CD4-positive, alpha-beta T cell treated with Interleukin-10 for 1 hour (primary cell): ENCODE results near the gene GLB1L2.
A peak's percentile ranks its signal among the peaks of the same experiment; 100 is the strongest.

ENCODE experiments used
- DNase-seq: peaks from one replicate; pipeline ENCODE4 v3.0.0-alpha.2; 2020

Gene GLB1L2

DNA sequence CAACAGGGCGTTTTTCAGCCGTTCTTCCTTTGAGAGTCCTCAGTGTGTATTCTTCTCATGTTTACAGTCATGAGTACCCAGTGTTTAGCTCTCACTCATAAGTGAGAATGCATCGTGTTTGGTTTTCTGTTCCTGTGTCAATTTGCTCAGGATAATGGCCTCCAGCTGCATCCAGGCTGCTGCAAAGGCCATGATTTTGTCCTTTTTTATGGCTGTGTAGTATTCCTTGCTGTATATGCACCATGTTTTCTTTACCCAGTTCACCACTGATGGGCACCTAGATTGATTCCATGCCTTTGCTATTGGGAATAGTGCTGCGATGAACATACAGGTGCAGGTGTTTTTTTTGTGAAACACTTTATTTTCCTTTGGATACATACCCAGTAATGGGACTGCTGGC lies 56.8 kb downstream of the GLB1L2 start:
- DNase-seq, result no peak

- DNase-seq, result no peak
Observed at GRCh38 chr11:134389464-134390180, 57.8 kb downstream of the GLB1L2 start.

DNA sequence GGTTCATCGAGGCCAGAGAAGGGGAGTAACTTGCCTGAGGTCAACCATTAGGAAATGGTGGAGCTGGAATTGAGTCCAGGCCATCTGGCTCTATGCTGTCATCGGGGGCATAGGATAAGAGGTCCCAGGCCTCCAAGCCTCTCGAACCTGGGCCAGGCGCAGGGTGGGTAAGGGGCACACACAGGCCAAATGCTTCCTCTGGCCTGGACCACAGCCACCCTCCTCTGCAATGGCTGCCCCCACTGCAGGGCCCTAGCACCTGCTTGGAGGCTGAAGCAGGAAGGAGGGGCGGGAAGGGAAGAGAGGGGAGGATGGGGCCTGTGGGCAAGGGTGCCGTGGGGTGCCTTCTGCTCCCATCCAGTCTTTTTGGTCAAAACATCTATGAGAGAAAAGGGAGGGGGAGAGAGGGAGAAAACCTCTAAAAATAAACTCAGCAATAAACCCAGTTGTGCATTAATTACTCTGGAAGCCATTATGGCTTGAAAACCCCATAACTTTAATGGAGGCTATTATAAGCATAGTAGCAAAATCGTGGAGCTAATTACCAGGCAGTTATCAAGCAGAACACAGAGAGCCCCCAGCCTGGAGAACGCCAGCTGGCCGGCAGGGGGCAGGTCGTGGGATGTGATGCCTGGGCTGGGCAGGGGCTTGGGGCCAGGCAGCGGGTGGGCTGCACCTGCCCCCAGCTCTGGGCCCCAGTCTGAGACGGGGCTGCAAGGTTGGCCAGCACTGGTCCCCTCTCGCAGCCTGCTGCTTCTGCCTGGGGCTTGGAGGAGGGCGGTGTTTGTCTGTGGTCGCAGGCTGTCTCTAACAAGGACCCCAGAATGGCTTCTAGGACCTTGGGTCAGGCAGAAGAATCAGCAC lies 59.1 kb downstream of the GLB1L2 start:
- no peak for DNase-seq

DNA sequence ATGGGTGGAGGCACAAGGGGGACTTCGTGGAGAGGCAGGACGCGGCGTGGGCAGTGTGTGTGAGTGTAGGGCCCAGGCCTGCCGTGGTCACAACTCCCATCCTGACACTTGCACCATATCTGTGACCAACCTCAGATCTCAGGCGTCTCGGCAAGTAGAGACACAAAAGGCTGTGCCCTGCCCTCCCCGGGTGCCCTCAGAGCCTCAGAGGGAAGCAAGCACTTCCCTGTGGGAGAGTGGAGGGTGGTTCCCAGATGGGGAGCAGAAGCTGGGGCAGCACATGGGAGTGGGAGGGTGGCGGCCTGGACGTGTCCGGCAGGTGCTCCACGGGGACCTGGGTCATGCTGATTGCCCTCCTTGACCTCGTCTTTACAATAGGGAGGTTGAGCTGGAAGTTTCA lies 59.9 kb downstream of the GLB1L2 start:
- no peak for DNase-seq

DNA sequence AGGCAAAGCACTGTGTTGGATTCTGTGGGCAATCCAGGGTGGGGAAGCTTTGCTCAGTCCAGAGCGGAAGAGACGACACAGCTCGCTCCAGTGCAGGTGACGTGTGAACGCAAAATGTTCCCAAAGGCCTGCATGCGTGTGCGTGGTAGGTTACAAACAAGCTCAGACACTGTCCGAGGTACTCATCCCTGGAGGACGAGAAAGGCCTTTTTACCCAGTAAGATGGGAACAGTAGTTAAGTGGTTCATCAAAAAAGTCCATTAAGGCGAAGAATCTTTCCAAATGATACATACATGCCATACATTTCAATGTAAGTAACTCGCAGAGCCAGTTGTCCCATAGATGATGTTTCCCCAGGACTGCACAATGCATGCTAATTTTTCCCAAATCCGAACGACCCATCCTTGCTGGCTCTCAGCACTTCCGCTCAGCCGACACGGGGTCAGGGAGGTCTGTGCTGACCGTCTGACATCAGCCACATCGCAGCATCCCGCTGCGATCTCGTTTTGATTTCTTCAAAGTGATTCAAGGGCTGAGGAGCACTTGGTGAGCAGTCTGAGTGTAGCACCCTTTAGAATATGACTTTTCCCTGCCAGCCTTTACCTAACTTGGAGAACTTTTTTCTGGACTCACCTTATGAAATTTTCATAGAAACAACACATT lies 61.3 kb downstream of the GLB1L2 start:
- no peak for DNase-seq

DNA sequence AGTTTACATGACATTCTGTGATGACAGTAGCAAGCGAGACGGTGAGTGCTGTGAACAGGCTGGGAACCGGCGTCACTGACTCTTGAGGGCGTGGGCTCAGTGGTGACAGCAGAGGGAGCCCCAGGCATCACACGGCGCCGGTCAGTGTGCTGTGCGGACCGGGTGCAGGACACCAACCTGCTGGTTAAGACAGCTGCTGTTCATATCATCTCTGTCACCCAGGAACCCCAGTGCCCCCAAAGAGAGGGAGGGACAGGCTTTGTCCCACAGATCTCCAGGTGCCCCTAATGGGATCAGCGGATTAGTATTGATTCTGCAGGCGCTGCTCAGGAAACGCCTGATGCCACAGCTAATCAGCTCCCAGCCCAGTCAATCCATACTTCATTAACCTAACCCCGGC lies 61.9 kb downstream of the GLB1L2 start:
- DNase-seq, result no peak

DNA sequence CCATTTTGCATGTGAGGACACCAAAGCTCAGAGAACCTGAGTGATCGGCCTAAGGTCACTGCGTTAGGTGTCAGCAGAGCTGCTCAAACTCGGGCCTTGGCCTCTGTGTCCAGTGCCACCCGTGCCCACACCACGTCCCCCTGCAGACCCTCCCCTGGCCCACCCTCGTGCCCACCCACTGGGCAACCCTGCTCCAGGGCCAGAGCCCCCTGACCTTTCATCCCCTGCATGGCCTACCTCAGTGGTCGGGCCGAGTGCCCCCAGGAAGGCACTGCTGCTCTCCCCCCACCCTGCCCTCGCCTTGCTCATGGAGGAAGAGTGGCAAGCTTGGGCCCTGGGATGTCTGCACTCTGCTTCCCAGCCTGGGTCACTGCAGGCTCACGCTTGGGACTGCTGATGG lies 62.5 kb downstream of the GLB1L2 start:
- DNase-seq, result no peak

- no peak for DNase-seq
Observed at GRCh38 chr11:134395002-134395401, 63.2 kb downstream of the GLB1L2 start.

GRCh38 chr11:134397304-134398078 lies 65.7 kb downstream of the GLB1L2 start:
- DNase-seq, result no peak

DNA sequence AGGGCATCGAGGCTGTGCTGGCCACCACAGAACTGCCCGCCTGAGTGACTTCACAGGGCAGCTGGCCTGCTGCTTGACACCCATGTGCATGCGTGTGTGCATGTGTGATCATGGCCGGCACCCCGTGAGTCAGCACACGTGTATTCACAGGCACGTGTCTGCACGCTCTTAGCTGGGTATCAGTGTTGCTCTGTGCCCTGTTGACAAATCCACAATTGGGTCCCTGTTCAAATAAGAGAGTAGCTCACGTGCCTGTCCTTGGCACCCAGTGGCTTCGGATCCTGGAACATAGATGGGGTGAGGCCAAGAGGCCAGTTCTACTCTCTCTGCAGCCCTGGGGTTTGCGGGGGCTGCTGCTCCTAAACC lies 66.3 kb downstream of the GLB1L2 start:
- no peak for DNase-seq

GRCh38 chr11:134398644-134399292 lies 67.0 kb downstream of the GLB1L2 start:
- no peak for DNase-seq

DNA sequence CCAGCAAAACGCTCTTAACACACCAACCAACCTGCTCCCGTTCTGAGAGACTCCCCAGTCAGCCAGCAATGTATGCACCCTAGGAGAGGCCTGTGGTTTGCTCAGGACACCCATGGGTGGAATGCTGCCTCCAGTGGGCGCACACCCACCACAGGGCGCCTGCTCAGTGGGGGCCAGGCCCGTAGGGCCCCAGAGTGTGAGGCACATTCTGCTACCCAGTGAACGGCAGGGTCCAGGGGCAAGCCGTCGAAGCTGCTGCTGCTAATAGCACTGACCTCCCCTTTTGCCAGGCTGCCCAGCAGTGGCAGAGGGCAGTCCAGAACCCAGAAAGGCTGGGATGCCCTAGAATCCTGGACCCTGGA lies 67.5 kb downstream of the GLB1L2 start:
- no peak for DNase-seq

DNA sequence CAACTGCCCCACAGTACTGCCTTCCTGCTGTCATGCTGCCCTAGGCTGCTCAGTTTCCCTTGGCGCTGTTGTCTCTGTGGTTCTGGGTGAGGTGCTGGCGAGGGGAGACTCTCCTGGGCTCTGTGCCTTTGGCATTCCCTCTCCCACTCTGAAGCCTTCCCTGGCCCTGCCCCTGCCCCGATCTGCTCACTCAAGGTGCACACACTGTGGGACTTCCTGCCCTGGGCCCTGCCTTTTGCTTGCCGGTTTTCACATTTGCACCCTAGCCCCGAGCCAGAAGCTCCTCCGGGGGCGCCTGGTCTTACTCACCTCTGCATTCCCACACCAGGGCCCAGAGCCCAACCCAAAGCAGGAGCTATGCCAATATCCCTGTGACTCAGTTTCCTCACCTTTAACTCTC lies 68.2 kb downstream of the GLB1L2 start:
- no peak for DNase-seq

GRCh38 chr11:134401825-134402809 lies 70.3 kb downstream of the GLB1L2 start:
- DNase-seq, result peak; percentile 2

GRCh38 chr11:134402910-134403309 lies 71.1 kb downstream of the GLB1L2 start:
- no peak for DNase-seq

- no peak for DNase-seq
Observed at GRCh38 chr11:134404575-134405341, 73.0 kb downstream of the GLB1L2 start.

DNA sequence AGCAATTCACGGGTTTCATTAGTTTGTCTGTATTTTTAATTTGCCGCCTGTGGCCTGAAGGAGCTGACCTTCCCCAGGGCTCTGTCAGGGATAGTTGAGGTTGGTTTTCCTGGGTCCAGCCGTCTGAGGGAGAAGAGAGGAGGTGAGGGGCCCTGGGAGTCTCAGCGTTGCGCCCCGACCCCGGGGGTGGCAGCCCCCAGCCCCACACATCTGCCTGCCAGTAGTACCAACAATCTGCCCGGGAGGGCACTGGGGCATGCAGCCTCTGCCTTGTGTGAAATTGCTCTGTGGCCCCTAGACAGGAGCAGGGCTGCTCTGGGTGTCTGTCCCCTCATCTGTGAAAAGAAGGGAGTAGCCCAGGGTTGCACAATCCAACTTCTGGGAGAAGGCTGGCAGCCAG lies 73.6 kb downstream of the GLB1L2 start:
- DNase-seq, result no peak

- DNase-seq, result no peak
Observed at GRCh38 chr11:134405841-134406240, 74.1 kb downstream of the GLB1L2 start.

DNA sequence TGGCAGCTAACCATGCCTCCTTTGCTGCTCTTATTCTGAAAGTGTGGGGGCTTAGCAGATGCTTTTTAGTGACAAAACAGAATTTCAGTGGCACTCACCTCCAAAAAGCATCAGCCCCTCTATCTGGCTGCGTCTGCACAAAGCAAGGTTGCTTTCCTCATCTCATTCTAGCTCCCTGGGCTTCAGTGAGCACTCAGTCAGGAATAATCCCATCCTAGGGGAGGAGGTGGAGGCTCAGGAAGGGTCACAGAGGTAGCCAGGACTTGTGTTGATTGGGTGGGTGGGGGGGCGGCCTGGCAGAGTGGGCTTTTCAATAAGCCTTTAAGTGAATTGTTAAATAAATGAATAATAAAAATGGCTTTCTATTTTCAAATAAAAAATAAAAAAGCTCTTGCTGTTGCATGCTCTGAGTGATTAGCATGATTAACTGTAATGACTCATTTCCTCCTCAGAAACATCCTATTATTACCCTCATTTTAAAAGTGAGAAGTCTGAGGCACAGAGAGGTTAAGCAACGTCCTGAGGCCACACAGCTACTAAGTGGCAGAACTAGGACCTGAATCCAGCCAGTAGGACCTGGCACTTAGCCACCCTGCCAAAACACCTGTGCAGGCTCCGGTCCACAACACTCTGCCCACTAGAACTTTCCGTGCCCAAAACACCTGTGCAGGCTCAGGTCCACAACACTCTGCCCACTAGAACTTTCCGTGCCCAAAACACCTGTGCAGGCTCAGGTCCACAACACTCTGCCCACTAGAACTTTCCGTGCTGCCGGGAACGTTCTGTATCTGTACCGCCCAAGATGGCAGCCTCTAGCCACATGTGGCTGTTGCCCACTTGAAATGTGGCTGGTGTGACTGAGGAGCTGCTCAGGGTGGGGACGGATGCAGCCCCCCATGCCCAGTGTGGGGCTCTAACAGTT lies 74.7 kb downstream of the GLB1L2 start:
- DNase-seq, result peak; percentile 7
